Activated CD4-positive, alpha-beta T cell treated with anti-CD3 and anti-CD28 coated beads for 1 hour (primary cell): ENCODE data around the gene WDR18.

Experiments used
- DNase-seq: peaks from one replicate; pipeline ENCODE4 v3.0.0-alpha.2; 2020

The WDR18 gene

GRCh38 chr19:1025960-1026782 is 42.0 kb downstream of the WDR18 start, which contains the start of gene CNN2:
TSS of gene CNN2 (plus strand) at chr19:1026608. CDS start at chr19:1026662, 54 bp downstream.
- peak; percentile 54 for DNase-seq

- no peak for DNase-seq
Measured at GRCh38 chr19:1026783-1027649, 42.9 kb downstream of the WDR18 start.

GRCh38 chr19:1027650-1028061 is 43.5 kb downstream of the WDR18 start:
- DNase-seq: no peak

GRCh38 chr19:1028062-1028926 is 44.1 kb downstream of the WDR18 start:
- DNase-seq: peak; percentile 37

- DNase-seq: no peak
Measured at GRCh38 chr19:1032264-1032867, 48.2 kb downstream of the WDR18 start.

- no peak for DNase-seq
Measured at GRCh38 chr19:1035998-1036621, 52.0 kb downstream of the WDR18 start.

GRCh38 chr19:1037621-1038064 is 53.5 kb downstream of the WDR18 start:
- no peak for DNase-seq

GRCh38 chr19:1038978-1039645 is 55.0 kb downstream of the WDR18 start:
- DNase-seq: no peak

GRCh38 chr19:1039646-1040475 is 55.7 kb downstream of the WDR18 start, which contains the start of gene ABCA7:
TSS of gene ABCA7 (plus strand) at chr19:1040107. CDS start at chr19:1041362, 1,255 bp downstream.
- peak; percentile 99 for DNase-seq

GRCh38 chr19:1040476-1041271 is 56.5 kb downstream of the WDR18 start:
- peak; percentile 85 for DNase-seq

GRCh38 chr19:1041272-1041834 is 57.2 kb downstream of the WDR18 start:
- no peak for DNase-seq

GRCh38 chr19:1041835-1042685 is 57.9 kb downstream of the WDR18 start:
- no peak for DNase-seq

GRCh38 chr19:1042689-1043511 is 58.8 kb downstream of the WDR18 start:
- no peak for DNase-seq
